ENCODE results near the gene PDPK1. TPM values are rescaled to one million over a fixed set of nuclear protein-coding genes. Genes with fewer than 3 reads are reported as not detected.
"Not testable (repeated sequence)": the region's sequence is repeated elsewhere in the genome, so short reads cannot be mapped to it uniquely, and the experiment has no call there.

The PDPK1 gene
- total and polyA plus RNA-seq, 2 of the 4 experiments (the other 2 are of a cell fraction) = 10.6 to 27.3 TPM

- H3K23ac ChIP-seq (ENCODE audit: low read depth, low read length); H2AK9ac ChIP-seq (replicated peaks; ENCODE audit: low read depth, low read length, poor library complexity); dilution Hi-C loops (cut with HindIII; ENCODE audit: low sequenced_read_pairs, unreplicated experiment): not testable (repeated sequence)
Measured at GRCh38 chr16:2613251-2613650, 75.4 kb downstream of the PDPK1 start.

More at GRCh38 chr16:2613251-2613650, 75.4 kb downstream of the PDPK1 start:
- H4K5ac ChIP-seq (ENCODE audit: low read depth, low read length); H2AFZ ChIP-seq (replicated peaks; ENCODE audit: low read length, poor library complexity); H3K9me1 ChIP-seq (ENCODE audit: insufficient read depth, low read length); H3K56ac ChIP-seq (ENCODE audit: extremely low read depth, insufficient read depth, low read length); H2BK20ac ChIP-seq (ENCODE audit: low read depth, low read length); H3K4me3 ChIP-seq (ENCODE audit: insufficient read depth, low read depth, low read length); H3K9ac ChIP-seq (ENCODE audit: low read depth, low read length); H2AK5ac ChIP-seq (ENCODE audit: low read depth, low read length); CTCF ChIA-PET; H3K4me2 ChIP-seq (ENCODE audit: low read depth, low read length); intact Hi-C loops (cut with micrococcal nuclease); H2BK5ac ChIP-seq (ENCODE audit: low read depth, low read length, poor library complexity, severe bottlenecking); in situ Hi-C loops (cut with MboI; ENCODE audit: low sequenced_read_pairs); H2BK120ac ChIP-seq (ENCODE audit: low read depth, low read length); H3K4me1 ChIP-seq (ENCODE audit: control insufficient read depth, insufficient read depth, low read length); DNase-seq; H3K18ac ChIP-seq (ENCODE audit: low read depth, low read length); ATAC-seq (ENCODE audit: low read depth); H3K4ac ChIP-seq (ENCODE audit: low read depth, low read length); H3K27me3 ChIP-seq (ENCODE audit: control insufficient read depth, insufficient read depth, low read length); H3K27ac ChIP-seq (ENCODE audit: insufficient read depth, low read length); H3K14ac ChIP-seq (replicated peaks; ENCODE audit: low read depth, low read length); BruUV-seq (replicated peaks); H3K9me3 ChIP-seq (ENCODE audit: control insufficient read depth, insufficient read depth, low read length); H4K8ac ChIP-seq (ENCODE audit: low read depth in 2 of 2, low read length in 2 of 2); H2BK15ac ChIP-seq (ENCODE audit: low read depth, low read length); POLR2A ChIA-PET (ENCODE audit: unreplicated experiment); H4K91ac ChIP-seq (ENCODE audit: insufficient read depth, low read depth, low read length): not testable (repeated sequence)
- Histone ChIP-seq H3K36me3 (ENCODE audit: control insufficient read depth, insufficient read depth, low read length) (peaks cover 20% of the 10 kb centered on the region), H4K20me1 (ENCODE audit: insufficient read depth, low read length) (peaks cover 14% of the 10 kb centered on the region), H3K79me1 (ENCODE audit: low read depth in 1 of 2, low read length in 2 of 2) (peaks cover 0 to 16% of the 10 kb centered on the region in 2 experiments; a peak in 2 of 4 replicates)
- WGBS, 2 experiments (ENCODE audit: extremely low coverage in 2 of 2, insufficient read length in 1 of 2) = no CpG with 5 or more reads among the region's 19 CpGs

Measured in IMR-90 (cell line).